Frontal cortex (tissue), 4 donors: ENCODE results near the gene SND1. TPM values are rescaled to one million over a fixed set of nuclear protein-coding genes. Genes with fewer than 3 reads are reported as not detected.

Experiments
- DNase-seq, 2 donors: peaks; one replicate each; pipeline ENCODE4 v3.0.0; 2012; ENCODE audit warnings: low spot score in 2 of 2
- FAIRE-seq: peaks from 2 replicates; lab custom pipeline; 2012; peaks lifted over from hg19 to GRCh38; lab: Jason Lieb, UNC
- total RNA-seq: library from RNA; depleted of rRNA; stranded (reverse); fragments of >200 nt; gene quantifications from one replicate; pipeline ENCODE4 v1.2.3, GENCODE V29; 2014
- donor health status: control.
- donor health status: control.
- donor health status: control.

The SND1 gene
- total RNA-seq, 1 donor from 2014 or later, result 56.3 TPM

DNA sequence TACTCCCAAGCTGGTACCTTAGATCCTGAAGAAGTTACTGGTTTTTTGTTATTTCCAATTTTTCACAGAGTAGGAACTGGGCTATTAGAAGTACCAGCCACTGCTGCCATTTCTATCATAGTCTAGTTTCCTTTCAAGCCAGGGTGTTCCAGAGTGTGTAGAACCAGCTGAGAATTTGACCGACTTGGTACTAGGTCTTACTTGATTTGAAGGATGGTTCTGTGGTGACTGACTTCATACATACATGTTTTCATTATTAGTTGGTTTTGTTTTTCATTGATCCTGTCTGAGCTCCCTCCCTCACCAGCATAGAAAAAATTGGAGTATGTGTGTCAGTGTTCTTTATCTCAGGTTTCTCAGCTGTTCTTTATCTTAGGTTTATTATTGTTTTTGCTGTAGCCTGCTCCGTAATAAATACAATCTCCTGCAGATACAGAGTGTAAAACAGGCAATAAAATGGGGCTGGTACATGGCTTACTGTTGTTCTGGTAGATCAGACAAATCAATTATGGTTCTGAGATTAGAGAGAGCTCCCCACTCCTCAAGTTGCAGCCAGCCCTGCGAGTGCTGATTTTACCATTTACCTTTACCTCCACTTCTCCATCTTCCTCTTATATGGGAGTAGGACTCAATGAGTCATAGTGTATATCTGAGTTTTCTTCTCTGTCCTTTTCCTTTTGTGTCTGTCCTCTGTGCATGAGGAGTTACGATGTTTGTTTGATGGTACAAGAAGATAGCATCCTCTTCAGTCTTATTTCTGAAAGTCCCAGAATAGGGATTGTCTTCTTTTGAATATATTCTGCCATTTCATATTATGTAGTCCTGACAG is 256.6 kb downstream of the SND1 start:
- FAIRE-seq, result no peak
- no peak for DNase-seq

DNA sequence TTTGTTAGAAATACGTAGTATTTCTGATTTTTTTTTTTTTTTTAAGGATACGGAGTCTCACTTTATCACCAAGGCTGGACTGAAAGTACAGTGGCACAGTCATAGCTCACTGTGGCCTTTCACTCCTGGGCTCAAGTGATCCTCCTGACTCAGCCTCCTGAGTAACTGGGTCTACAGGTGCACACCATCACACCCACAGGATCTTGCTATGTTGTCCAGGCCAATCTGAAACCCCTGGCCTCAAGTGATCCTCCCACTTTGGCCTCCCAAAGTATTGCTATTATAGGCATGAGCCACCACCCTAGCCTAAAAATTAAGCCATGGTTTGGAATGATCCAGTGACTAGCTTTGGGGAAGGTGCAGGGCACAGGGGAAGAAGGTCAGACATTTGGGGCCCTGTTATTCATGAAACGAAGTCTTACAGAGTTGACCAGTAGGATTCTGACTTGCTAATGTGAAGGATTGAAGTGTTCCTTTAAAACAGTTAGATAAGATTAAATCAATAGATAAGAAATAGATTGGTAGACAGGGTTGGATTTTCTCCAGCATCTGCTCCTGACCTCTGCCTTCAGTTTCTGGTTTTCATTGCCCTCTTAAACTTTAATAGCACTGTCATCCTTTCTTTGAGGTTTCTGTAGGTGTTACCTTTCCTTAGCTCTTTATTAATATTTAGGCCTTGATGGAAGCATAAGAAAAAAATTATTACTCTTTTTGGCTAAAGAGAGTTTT is 257.6 kb downstream of the SND1 start:
- DNase-seq, result no peak
- FAIRE-seq, result no peak

DNA sequence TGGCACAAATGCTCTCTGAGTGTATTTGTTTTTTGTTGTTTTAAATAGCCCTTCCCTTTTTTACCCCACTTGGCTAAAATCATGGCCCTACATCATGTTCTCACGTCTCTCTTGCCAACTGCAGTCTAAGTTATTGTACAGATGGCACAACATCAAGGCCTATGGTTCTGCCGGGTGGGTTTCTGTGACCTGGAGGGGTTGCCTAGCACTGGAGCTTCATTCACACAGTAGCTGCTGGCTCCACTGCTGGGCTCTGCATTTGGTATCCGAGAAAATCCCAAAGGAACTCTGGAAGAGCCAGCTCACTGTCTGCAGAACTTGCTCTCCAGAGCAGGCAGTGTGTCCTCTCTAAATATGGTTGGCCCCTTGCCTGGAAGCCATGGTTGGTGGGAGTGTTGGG is 258.7 kb downstream of the SND1 start:
- DNase-seq (no peak), FAIRE-seq (no peak)

DNA sequence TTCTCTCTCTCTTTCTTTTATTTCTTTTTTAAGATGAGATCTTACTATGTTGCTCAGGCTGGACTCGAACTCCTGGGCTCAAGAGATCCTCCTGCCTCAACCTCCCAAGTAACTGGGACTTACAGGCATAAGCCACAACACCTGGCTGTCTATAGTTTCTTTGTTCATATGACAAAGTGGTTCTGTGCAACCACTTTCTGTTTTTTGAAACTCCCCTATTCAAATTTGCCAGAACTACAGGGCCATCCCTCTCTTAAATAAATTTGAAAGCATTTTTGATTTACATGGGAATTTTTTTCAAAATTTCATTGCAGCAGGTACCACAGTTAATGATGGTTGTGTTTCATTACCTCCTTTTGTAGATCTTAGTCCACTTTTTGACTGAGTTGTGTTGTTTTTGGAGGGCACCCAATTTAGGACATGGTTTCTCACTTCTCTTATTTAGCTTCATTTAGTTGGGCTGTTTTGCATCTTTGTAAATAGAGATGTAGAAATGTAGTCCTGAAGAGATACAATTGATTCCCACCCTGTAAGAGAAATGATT is 260.0 kb downstream of the SND1 start:
- DNase-seq (no peak), FAIRE-seq (no peak)

DNA sequence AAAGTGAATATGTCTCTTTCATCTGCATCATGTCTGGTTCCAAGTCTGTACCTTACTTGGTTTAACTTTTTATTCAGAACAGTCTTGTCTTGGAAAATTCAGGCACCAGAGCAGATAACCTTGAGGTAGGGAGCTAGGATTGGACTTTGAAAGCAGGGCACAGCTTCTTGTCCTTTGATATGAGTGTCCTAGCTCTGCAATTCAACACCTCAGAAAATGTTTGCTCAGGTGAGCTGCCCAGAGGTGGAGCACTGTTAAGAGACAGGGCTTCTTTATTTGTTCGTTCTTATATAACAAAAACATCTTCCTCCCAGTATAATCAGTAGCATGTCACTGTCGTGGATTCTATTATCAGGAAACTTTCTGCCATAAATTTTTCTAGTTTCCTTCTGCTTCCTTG is 260.9 kb downstream of the SND1 start:
- DNase-seq (no peak), FAIRE-seq (no peak)

DNA sequence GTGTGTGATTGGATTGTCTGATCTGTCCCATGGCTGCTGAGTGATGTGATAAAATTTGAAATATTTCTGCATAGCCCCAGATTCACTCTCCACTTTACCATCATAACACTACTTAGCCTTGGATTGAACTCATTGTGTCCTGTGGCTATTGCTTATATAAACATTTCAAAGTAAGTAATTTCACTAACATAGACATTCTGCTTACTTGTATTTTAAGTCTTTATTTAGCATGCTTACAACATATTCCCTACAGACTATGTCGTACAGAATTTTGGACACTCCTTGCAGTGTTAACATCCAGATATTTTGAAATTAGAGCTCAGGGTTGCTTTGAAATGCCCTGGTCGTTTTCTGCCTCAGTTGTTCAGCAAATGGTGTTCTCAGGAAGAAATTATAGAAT is 261.7 kb downstream of the SND1 start:
- FAIRE-seq (no peak), DNase-seq (no peak)

DNA sequence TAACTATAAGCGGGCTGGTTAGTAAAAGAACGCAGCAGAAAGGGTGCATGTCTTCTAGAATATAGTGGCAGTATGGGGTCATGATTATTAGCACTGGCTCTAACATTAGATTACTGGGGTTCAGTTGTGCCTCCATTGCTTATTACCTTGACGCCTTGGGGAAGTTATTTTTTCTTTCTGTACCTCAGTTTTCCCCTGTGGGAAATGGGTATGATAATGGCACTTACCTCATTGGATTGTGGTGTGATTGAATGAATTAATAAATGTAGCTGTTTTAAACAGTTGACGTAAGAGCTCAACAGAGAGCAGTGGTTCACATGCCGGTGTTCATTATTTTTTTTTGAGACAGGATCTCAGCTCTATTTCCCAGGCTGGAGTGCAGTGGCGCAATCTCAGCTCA is 262.7 kb downstream of the SND1 start:
- no peak for FAIRE-seq
- no peak for DNase-seq

DNA sequence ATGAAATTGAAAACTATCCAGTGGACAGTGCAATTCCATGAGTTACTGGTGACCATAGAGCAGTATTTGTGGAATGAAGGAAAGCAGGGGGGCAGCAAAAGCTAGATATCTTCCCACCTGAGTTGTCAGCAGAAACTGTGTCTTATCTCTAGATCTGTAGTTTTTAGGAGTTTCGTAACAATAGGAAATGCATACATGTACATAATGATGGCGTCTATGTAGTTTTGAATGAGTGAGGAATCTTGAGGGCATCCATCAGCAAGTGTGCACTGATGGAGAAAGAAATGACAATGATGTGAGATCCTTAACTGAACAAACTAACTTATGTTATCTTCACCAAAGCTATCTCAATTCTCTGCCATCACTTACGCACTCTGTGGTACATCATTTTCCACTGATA is 264.7 kb downstream of the SND1 start:
- FAIRE-seq, result no peak
- DNase-seq, result no peak

DNA sequence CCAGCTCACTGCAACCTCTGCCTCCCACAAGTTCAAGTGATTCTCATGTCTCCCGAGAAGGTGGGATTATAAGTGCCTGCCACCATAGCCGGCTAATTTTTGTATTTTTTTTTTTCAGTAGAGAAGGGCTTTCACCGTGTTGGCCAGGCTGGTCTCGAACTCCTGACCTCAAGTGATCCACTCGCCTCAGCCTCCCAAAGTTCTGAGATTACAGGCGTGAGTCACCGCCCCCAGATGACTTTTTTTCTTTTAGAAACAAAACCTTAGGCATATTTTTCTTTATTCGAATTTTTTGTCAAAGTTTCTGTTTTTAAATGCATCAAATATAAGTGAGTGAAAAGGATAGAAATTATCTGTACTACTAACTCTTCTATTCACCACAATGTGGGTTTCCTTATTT is 266.1 kb downstream of the SND1 start:
- DNase-seq (no peak), FAIRE-seq (no peak)

DNA sequence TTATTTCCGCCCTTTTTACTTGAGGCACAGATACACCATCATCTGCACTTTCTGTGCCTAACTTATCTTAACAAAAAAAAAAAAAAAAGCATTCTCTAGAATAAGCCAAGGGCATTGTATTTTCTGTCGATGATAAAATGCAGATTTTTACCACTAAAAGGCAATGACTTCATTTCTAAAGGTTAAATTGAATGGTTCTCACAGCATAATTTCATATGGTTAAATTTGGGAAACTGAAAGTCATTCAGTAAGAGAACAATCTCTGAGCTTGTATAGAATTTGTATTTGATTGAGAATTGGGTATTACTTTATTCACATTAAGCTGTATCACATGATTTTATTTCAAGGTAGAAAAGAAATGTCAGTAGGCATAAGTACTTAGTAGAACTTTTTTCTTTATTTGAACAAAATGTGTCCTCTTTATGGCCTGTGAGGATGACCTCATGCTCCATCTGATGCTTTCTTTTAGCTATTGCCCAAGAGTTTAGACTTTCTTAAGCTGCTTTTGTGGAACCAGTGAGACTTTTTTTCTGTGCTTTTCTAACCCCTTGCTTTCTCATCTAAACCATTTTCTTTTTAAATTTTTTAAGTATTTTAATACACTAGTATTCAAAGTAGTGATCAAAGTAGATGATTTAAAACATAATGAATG is 268.9 kb downstream of the SND1 start:
- FAIRE-seq, result no peak
- DNase-seq, result no peak

DNA sequence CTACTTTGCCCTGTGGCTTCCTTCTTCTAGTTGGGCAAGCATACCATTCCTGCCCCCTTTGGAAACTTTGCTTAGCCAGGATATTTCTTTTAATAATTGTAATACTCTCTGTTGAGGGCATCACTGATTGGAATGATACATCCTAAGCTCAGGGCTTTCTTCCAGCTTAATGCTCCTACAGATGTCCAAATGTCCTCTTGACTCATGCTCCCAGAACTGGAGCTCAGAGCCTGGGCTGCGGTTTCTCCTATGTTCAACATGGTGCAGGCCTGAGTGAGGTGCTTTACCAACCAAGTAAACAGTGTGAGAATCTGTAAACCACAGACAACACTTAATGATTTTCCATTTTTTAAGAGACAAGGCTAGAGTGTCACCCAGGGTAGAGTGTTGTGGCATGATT is 270.7 kb downstream of the SND1 start:
- no peak for FAIRE-seq
- DNase-seq, result no peak

DNA sequence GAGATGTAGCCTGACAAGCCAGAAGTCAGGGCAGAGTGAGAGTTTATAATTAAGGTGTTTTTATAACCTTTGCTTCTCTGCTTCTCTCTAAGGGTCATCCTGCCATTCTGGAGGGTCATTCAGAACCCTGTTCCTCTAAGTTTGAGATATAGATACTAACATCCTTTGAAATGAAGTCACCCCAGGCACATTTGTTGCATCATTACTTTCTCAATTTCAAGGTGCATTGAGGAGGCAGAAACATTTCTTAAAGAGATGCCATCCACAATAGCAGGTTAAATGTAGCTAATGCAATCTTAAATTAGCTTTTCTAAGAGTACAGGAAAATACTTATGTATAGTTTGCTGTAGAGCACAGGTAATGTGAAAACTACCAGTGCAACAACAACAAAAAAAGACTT is 272.9 kb downstream of the SND1 start:
- FAIRE-seq (no peak), DNase-seq (no peak)

DNA sequence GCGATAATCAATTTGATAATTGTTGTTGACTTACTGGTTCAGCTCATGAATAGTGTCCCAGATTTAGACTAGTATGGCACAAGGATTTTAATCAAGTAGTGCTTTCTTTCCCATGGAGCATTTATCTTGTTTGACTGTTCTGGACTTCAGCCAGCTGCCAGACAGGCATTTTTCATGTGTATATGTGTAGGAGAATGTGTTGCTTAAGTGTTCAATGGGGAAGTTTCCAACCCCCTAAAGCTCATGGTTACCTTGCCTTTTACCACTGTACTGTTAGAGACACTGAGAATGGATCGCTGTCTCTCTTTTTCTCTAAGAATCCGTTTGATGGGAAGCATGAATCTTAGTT is 275.3 kb downstream of the SND1 start:
- FAIRE-seq (no peak), DNase-seq (no peak)

DNA sequence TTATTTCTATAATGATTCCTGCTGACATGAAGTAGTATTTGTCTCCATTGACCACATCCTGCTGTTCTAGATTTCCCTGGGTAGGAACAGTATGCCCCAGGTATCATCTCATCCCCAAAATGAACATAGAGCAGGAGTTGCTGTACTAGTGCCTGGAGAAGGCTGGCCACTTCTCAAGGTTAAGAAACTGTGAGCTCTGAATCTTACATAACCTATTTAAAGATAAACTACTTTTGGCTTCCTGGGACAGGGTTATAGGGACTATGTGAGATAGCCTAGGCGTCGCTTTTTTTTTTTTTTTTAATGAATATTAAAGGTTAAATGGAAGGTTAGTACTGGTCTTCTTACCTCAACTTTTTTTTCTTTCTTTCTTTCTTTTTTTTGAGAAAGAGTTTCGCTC is 276.2 kb downstream of the SND1 start:
- FAIRE-seq (no peak), DNase-seq (no peak)

DNA sequence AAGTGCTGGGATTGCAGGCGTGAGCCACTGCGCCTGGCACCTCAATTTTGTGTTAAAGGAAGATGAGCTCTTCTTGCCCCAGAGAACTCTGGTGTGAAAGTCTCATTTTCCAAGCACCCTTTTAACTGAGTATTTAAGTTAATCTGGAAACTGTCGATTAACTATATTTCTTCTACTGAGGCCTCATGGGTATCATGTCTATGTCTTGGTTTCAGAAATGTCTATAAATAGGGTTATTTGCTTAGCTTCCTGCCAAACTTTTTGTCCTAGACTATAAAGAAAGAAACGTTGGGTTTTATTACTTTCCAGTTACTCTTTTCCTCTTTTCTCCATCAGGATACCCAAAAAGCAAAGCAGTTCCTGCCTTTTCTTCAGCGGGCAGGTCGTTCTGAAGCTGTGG is 276.9 kb downstream of the SND1 start:
- DNase-seq, result no peak

DNA sequence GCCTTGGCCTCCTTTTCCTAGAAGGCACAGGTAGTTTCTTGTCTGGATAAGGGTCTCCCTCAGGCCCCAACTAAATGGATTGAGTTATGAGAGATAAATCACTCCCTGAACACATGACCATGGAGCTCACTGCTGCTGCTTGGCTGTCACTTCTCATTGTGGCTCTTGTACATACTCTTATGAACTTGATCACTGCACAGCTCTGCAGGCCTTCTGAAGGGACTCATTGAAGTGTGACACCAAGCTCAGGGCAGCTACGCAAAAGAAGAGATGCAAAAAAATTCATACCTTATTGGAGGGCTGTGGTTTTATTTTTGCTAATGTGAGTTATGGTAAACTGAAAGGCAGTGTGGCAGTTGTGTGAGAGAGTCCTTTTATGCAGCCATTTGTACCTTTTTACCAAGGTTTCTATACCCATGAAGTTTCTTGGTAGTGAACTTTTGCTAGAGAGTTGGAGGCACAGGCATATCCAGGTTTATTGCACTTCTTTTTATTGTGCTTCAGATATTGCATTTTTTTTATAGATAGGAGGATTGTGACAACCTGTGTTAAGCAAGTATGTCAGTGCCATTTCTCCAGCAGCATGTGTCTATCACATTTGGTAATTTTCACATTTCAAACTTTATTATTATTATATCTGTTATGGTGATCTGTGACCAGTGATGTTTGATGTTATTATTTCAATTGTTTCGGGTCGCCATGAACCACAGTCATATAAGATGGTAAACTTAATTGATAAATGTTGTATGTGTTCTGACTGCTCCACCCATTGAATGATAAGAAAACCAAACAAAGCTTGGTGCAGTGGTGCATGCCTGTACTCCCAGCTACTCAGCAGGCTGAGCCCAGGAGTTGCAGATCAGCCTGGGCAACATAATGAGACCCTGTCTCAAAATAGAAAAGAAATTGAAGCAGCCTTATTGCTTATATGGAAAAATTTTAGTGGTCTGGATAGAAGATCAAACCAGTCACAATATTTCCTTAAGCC is 278.6 kb downstream of the SND1 start:
- DNase-seq (no peak), FAIRE-seq (no peak)

More for the DNA sequence above, 276.9 kb downstream of the SND1 start:
- no peak for FAIRE-seq

DNA sequence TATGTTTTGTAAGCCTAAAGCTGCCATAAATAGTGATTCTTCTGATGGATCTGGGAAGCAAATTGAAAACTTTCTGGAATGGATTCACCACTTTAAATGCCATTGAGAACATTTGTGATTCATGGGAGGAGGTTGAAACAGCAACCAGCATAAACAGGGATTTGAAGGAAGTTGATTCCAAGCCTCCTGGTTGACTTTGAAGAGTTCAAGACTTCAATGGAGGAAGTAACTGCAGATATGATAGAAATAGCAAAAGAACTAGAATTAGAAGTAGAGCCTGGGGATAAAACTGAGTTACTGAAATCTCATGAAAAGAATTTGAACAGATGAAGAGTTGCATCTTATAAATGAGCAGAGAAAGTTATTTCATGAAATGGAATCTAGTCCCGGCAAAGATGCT is 280.1 kb downstream of the SND1 start:
- DNase-seq (no peak), FAIRE-seq (no peak)

DNA sequence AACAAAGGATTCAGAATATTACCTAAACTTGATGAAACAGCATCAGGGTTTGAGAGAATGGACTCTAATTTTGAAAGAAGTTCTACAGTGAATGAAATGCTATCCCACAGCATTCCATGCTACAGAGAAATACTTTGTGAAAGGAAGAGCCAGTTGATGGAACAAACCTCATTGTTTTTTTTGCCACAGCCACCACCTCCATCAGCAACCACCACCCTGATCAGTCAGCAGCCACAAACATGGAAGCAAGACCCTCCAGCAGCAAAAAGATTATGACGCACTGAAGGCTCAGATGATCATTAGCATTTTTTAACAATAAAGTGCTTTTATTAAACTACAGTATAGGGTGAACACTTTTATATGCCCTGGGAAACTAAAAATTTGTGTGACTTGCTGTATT is 280.5 kb downstream of the SND1 start:
- FAIRE-seq (no peak), DNase-seq (no peak)

DNA sequence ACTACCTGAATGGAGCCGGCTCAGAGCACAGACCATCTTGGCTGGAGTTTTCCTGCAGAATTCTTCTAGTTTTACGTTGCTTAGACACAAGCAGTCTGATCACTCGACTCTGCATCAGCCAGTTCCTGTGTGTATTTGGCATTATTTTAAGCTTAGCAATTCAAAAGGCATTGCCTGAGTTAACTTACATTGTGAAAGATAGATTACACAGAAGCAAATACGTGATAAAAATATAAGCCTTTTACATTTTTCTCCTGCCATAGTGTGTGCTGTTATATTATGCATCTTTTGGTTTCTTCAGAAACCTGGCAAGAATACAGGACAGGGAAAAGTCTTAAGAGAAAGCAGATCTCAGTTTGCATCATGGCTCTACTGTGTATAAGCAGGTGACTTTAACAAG is 281.2 kb downstream of the SND1 start:
- no peak for FAIRE-seq
- DNase-seq, result no peak

DNA sequence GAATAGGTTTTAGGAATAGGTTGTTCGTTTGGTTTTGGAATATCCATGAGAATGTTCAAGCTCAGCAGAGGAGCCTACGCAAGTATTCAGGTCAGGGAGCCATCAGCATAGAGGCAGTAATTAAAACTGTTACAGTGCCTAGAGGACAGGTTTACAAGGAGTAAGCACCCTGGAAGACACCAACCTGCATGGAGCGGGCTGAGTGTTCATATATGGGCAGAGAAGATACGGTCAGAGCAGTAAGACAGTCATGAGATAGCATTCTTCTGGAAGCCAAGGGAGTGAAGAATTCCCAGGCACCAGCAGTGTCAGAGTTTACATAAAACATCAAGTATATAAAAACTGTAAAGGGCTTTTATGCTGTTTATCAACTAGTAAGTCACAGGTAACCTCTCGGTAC is 282.7 kb downstream of the SND1 start:
- DNase-seq, result no peak
- FAIRE-seq, result no peak
